Upper lobe of right lung (tissue), 1 donor: ENCODE measurements around the gene ASPSCR1. TPM values are rescaled to one million over a fixed set of nuclear protein-coding genes. Genes with fewer than 3 reads are reported as not detected.

Experiments
- ATAC-seq: fragments of 200-7000 bp; cut with Tn5 transposase; one replicate; pipeline ENCODE4 v1.9.1; 2020; ENCODE audit warnings: mild to moderate bottlenecking, moderate library complexity
- DNase-seq: peaks from one replicate; pipeline ENCODE4 v3.0.0-alpha.2; 2020
- H3K27ac ChIP-seq: fragments of 200-600 bp; one replicate; pipeline ENCODE4 v1.8.0; 2022
- H3K27me3 ChIP-seq: fragments of 200-600 bp; one replicate; pipeline ENCODE4 v1.8.0; 2022; ENCODE audit warnings: mild to moderate bottlenecking
- H3K36me3 ChIP-seq: fragments of 200-600 bp; one replicate; pipeline ENCODE4 v1.8.0; 2022
- H3K4me1 ChIP-seq: fragments of 200-600 bp; one replicate; pipeline ENCODE4 v1.8.0; 2022
- H3K4me3 ChIP-seq: fragments of 200-600 bp; one replicate; pipeline ENCODE4 v1.8.0; 2022; ENCODE audit warnings: mild to moderate bottlenecking
- H3K9me3 ChIP-seq: fragments of 200-600 bp; one replicate; pipeline ENCODE4 v1.8.0; 2022
- intact Hi-C: fragments of 100-400 bp; cut with DNase I; formaldehyde crosslinking; loops from one replicate; pipeline ENCODE4 v1.11.0; 2022
- total RNA-seq: library from RNA; stranded (reverse); fragmentation: NEBNext Ultra II Directional; extraction: Animal tissue kit (Norgen Biotek cat#: 25700); gene quantifications from one replicate; pipeline ENCODE4 v1.2.1, GENCODE V29; 2021
- TF ChIP-seq, protein P1 (sequence below): fragments of 200-600 bp; IDR thresholded peaks from one replicate; pipeline ENCODE4 v1.8.0; 2022; ENCODE audit warnings: antibody characterized with exemption
- donor health status: DM: no; HTN: yes; CAD: no; lungs with severe emphysema.

Gene ASPSCR1
- total RNA-seq, 1 donor from 2014 or later: 50.3 TPM

- no peaks in the 10 kb centered on the region for H3K9me3 ChIP-seq
- peaks cover 28% of the 10 kb centered on the region for H3K36me3 ChIP-seq
- TF ChIP-seq, protein P1, sequence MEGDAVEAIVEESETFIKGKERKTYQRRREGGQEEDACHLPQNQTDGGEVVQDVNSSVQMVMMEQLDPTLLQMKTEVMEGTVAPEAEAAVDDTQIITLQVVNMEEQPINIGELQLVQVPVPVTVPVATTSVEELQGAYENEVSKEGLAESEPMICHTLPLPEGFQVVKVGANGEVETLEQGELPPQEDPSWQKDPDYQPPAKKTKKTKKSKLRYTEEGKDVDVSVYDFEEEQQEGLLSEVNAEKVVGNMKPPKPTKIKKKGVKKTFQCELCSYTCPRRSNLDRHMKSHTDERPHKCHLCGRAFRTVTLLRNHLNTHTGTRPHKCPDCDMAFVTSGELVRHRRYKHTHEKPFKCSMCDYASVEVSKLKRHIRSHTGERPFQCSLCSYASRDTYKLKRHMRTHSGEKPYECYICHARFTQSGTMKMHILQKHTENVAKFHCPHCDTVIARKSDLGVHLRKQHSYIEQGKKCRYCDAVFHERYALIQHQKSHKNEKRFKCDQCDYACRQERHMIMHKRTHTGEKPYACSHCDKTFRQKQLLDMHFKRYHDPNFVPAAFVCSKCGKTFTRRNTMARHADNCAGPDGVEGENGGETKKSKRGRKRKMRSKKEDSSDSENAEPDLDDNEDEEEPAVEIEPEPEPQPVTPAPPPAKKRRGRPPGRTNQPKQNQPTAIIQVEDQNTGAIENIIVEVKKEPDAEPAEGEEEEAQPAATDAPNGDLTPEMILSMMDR: no peak
- DNase-seq: no peak
- ATAC-seq: peak; percentile 40
- no peaks in the 10 kb centered on the region for H3K27me3 ChIP-seq
- peak overlapping the region; percentile 94 for H3K4me3 ChIP-seq
- intact Hi-C loops: no loop called here
- H3K4me1 ChIP-seq: peaks cover 15% of the 10 kb centered on the region
- peak overlapping the region; percentile 88 for H3K27ac ChIP-seq
Observed at GRCh38 chr17:82064433-82065192, 87.2 kb downstream of the ASPSCR1 start.

- no peaks in the 10 kb centered on the region for H3K9me3 ChIP-seq
- no peaks in the 10 kb centered on the region for H3K27me3 ChIP-seq
- no peak for DNase-seq
- peaks cover 15% of the 10 kb centered on the region for H3K4me1 ChIP-seq
- H3K4me3 ChIP-seq: peak overlapping the region; percentile 94
- H3K27ac ChIP-seq: peak overlapping the region; percentile 88
- peak; percentile 22 for ATAC-seq
- intact Hi-C loops: no loop called here
- peaks cover 22% of the 10 kb centered on the region for H3K36me3 ChIP-seq
- TF ChIP-seq, protein P1: no peak
Observed at GRCh38 chr17:82065193-82065637, 87.8 kb downstream of the ASPSCR1 start.

GRCh38 chr17:82065638-82066303, 88.3 kb downstream of the ASPSCR1 start, which contains the start of gene DUS1L:
Gene DUS1L (minus strand): TSS chr17:82065804. CDS start chr17:82065059, 745 bp downstream.
- ATAC-seq: peak; percentile 91
- Histone ChIP-seq H3K36me3 (peaks cover 17% of the 10 kb centered on the region), H3K4me3 (peak within 1 kb of the TSS; percentile 94), H3K4me1 (peaks cover 15% of the 10 kb centered on the region), H3K27me3 (no peaks in the 10 kb centered on the region), H3K9me3 (no peaks in the 10 kb centered on the region), H3K27ac (peak within 1 kb of the TSS; percentile 88)
- peak; percentile 87 for DNase-seq
- TF ChIP-seq, protein P1: no peak
- intact Hi-C loops: no loop called here

Other genes starting within 250 kb of the ASPSCR1 start
- not detected for gene GCGR, start 173.5 kb upstream of the ASPSCR1 start, total RNA-seq
- 72.8 TPM for gene MCRIP1, start 144.3 kb upstream of the ASPSCR1 start, total RNA-seq
- gene PPP1R27, start 142.6 kb upstream of the ASPSCR1 start, total RNA-seq: not detected
- 462 TPM for gene P4HB, start 117.1 kb upstream of the ASPSCR1 start, total RNA-seq
- 386 TPM for gene ARHGDIA, start 106.3 kb upstream of the ASPSCR1 start, total RNA-seq
- 39.4 TPM for gene ALYREF, start 86.0 kb upstream of the ASPSCR1 start, total RNA-seq
- 91.0 TPM for gene ANAPC11, start 85.9 kb upstream of the ASPSCR1 start, total RNA-seq
- 0.55 TPM for gene NPB, start 75.4 kb upstream of the ASPSCR1 start, total RNA-seq
- gene PCYT2, start 66.2 kb upstream of the ASPSCR1 start, total RNA-seq: 46.1 TPM
- gene SIRT7, start 59.5 kb upstream of the ASPSCR1 start, total RNA-seq: 27.5 TPM
- 35.9 TPM for gene MAFG, start 49.9 kb upstream of the ASPSCR1 start, total RNA-seq
- gene PYCR1, start 40.3 kb upstream of the ASPSCR1 start, total RNA-seq: 19.0 TPM
- not detected for gene MYADML2, start 30.4 kb upstream of the ASPSCR1 start, total RNA-seq
- gene NOTUM, start 16.4 kb upstream of the ASPSCR1 start, total RNA-seq: 6.1 TPM
- gene CENPX, start 45.2 kb downstream of the ASPSCR1 start, total RNA-seq: 40.2 TPM
- gene LRRC45, start 45.7 kb downstream of the ASPSCR1 start, total RNA-seq: 12.2 TPM
- gene RAC3, start 54.0 kb downstream of the ASPSCR1 start, total RNA-seq: 3.4 TPM
- gene DCXR, start 60.1 kb downstream of the ASPSCR1 start, total RNA-seq: 143 TPM
- gene RFNG, start 74.2 kb downstream of the ASPSCR1 start, total RNA-seq: 38.5 TPM
- gene GPS1, start 74.3 kb downstream of the ASPSCR1 start, total RNA-seq: 78.0 TPM
- gene DUS1L, start 88.2 kb downstream of the ASPSCR1 start, total RNA-seq: 82.4 TPM
- 432 TPM for gene FASN, start 120.6 kb downstream of the ASPSCR1 start, total RNA-seq
- gene CCDC57, start 235.2 kb downstream of the ASPSCR1 start, total RNA-seq: 50.5 TPM